ENCODE data around the gene CUEDC2. TPM values are rescaled to one million over a fixed set of nuclear protein-coding genes. Genes with fewer than 3 reads are reported as not detected.

CUEDC2 gene
- total RNA-seq, 1 donor from 2014 or later, result 57.7 TPM

- no peak for TF ChIP-seq CTCF (IDR thresholded peaks at IDR 0.05)
- Mint-ChIP-seq H3K9me3 (ENCODE audit: low read depth) (no peaks in the 10 kb centered on the region), H3K36me3 (ENCODE audit: low read depth) (no peaks in the 10 kb centered on the region), H3K27me3 (ENCODE audit: low read depth) (peaks cover 29% of the 10 kb centered on the region), H3K4me1 (ENCODE audit: low read depth) (peaks cover 25% of the 10 kb centered on the region), H3K27ac (ENCODE audit: unreplicated experiment) (no peak overlapping the region), H3K4me3 (ENCODE audit: unreplicated experiment) (no peak overlapping the region)
- DNase-seq (ENCODE audit: low spot score), result no peak
These were observed 20.1 kb downstream of the CUEDC2 start for GRCh38 chr10:102412293-102412692.

GRCh38 chr10:102411341-102412255 lies 20.8 kb downstream of the CUEDC2 start:
- no peaks in the 10 kb centered on the region for H3K9me3 Mint-ChIP-seq (ENCODE audit: low read depth)
- peaks cover 25% of the 10 kb centered on the region for H3K4me1 Mint-ChIP-seq (ENCODE audit: low read depth)
- TF ChIP-seq CTCF (IDR thresholded peaks at IDR 0.05), result no peak
- H3K27ac Mint-ChIP-seq (ENCODE audit: unreplicated experiment), result no peak overlapping the region
- H3K27me3 Mint-ChIP-seq (ENCODE audit: low read depth), result peaks cover 26% of the 10 kb centered on the region
- H3K36me3 Mint-ChIP-seq (ENCODE audit: low read depth), result no peaks in the 10 kb centered on the region
- H3K4me3 Mint-ChIP-seq (ENCODE audit: unreplicated experiment), result peak overlapping the region; percentile 44
- no peak for DNase-seq (ENCODE audit: low spot score)

GRCh38 chr10:102410429-102411073 lies 21.8 kb downstream of the CUEDC2 start:
- Mint-ChIP-seq H3K36me3 (ENCODE audit: low read depth) (no peaks in the 10 kb centered on the region), H3K9me3 (ENCODE audit: low read depth) (no peaks in the 10 kb centered on the region), H3K27ac (ENCODE audit: unreplicated experiment) (no peak overlapping the region), H3K27me3 (ENCODE audit: low read depth) (peaks cover 23% of the 10 kb centered on the region), H3K4me1 (ENCODE audit: low read depth) (peaks cover 25% of the 10 kb centered on the region), H3K4me3 (ENCODE audit: unreplicated experiment) (peak overlapping the region; percentile 44)
- DNase-seq (ENCODE audit: low spot score), result no peak
- TF ChIP-seq CTCF (IDR thresholded peaks at IDR 0.05), result no peak

- Mint-ChIP-seq H3K27ac (ENCODE audit: unreplicated experiment) (no peak overlapping the region), H3K9me3 (ENCODE audit: low read depth) (no peaks in the 10 kb centered on the region), H3K36me3 (ENCODE audit: low read depth) (no peaks in the 10 kb centered on the region), H3K4me3 (ENCODE audit: unreplicated experiment) (peak overlapping the region; percentile 44), H3K27me3 (ENCODE audit: low read depth) (peaks cover 23% of the 10 kb centered on the region), H3K4me1 (ENCODE audit: low read depth) (peaks cover 25% of the 10 kb centered on the region)
- DNase-seq (ENCODE audit: low spot score), result no peak
- TF ChIP-seq CTCF (IDR thresholded peaks at IDR 0.05), result no peak
These were observed 22.6 kb downstream of the CUEDC2 start for GRCh38 chr10:102409604-102410428.

Measured in chondrocyte (in vitro differentiated cells).